Stimulated activated naive CD4-positive, alpha-beta T cell treated with Interleukin-2 at 50 U/mL for 16 hours (primary cell): ENCODE measurements around the gene SYNE2.

Experiments
- DNase-seq: peaks from one replicate; lab custom pipeline; 2025; lab: John Stamatoyannopoulos, UW

Gene SYNE2

GRCh38 chr14:64266239-64266638 is 413.4 kb downstream of the SYNE2 start:
- no peak for DNase-seq

GRCh38 chr14:64272019-64272418 is 419.2 kb downstream of the SYNE2 start:
- no peak for DNase-seq
